K562 (cell line): ENCODE results near the gene BCL2L1.

Source experiments
- ZNF24 ChIP-seq: fragments of 450-650 bp; IDR thresholded peaks from 2 replicates; pipeline ENCODE4 v1.6.1; 2016
- ZNF778 ChIP-seq: fragments of 450-650 bp; formaldehyde crosslinking; IDR thresholded peaks from 2 replicates; pipeline ENCODE4 v1.4.0; 2020; ENCODE audit warnings: mild to moderate bottlenecking, moderate library complexity

- no peak for TF ChIP-seq ZNF778
- TF ChIP-seq ZNF24, result no peak
Observed at GRCh38 chr20:31677553-31678260, 45.0 kb downstream of the BCL2L1 start.
